K562 (cell line): Measurements from ENCODE around the gene ADAM19. TPM values are rescaled to one million over a fixed set of nuclear protein-coding genes. Genes with fewer than 3 reads are reported as not detected.
A peak's percentile ranks its signal among the peaks of the same experiment; 100 is the strongest.

Source experiments
- ATF3 ChIP-seq, 2 experiments: fragments of 450-650 bp in 1 of 2; sonication (generic) in 1 of 2; formaldehyde crosslinking in 1 of 2; IDR thresholded peaks in 1 of 2; conservative IDR thresholded peaks in 1 of 2; 2 replicates each; pipeline versions ENCODE4 v1.6.1 to v1.8.1; 2016 to 2023; ENCODE audit warnings: mild to moderate bottlenecking in 2 of 2, moderate library complexity in 2 of 2, inconsistent platforms in 1 of 2, missing genetic modification reagents in 1 of 2
- CBX3 ChIP-seq, 2 experiments: IDR thresholded peaks; 1 replicate in 1 of 2; 2 replicates in 1 of 2; pipeline ENCODE4 v1.6.1; 2012; ENCODE audit warnings: inconsistent platforms in 2 of 2, low read length in 2 of 2, borderline replicate concordance in 1 of 2, control low read depth in 1 of 2
- E2F6 ChIP-seq, 2 experiments: IDR thresholded peaks; 2 replicates each; pipeline ENCODE4 v1.6.1; 2011; ENCODE audit warnings: borderline replicate concordance in 1 of 2, control low read depth in 1 of 2, low read depth in 1 of 2, low read length in 1 of 2, mild to moderate bottlenecking in 1 of 2, mixed read lengths in 1 of 2, moderate library complexity in 1 of 2; ENCODE audit not compliant: insufficient read depth in 1 of 2, insufficient read length in 1 of 2, poor library complexity in 1 of 2, severe bottlenecking in 1 of 2; ENCODE audit errors: extremely low read depth in 1 of 2
- HDAC1 ChIP-seq, 2 experiments: fragments of 450-650 bp; IDR thresholded peaks; 2 replicates each; pipeline ENCODE4 v1.6.1; 2016 to 2017; ENCODE audit warnings: inconsistent platforms in 1 of 2, mild to moderate bottlenecking in 1 of 2, moderate library complexity in 1 of 2
- HMGXB4 ChIP-seq: sonication (generic); formaldehyde crosslinking; IDR thresholded peaks from 2 replicates; pipeline ENCODE4 v1.8.1; 2023; ENCODE audit warnings: mild to moderate bottlenecking, missing genetic modification reagents
- MAFF ChIP-seq: IDR thresholded peaks from 2 replicates; pipeline ENCODE4 v1.6.1; 2012; ENCODE audit warnings: low read length, improper control_type of control experiment
- NEUROD1 ChIP-seq: fragments of 150-350 bp; IDR thresholded peaks from 2 replicates; pipeline ENCODE4 v1.6.1; 2014; ENCODE audit warnings: borderline replicate concordance, low read length, low read depth; ENCODE audit not compliant: partially characterized antibody
- RBM14 ChIP-seq: fragments of 200-400 bp; formaldehyde crosslinking; IDR thresholded peaks from 2 replicates; pipeline ENCODE4 v1.6.1; 2018; ENCODE audit warnings: low read depth, mild to moderate bottlenecking, low read length, moderate library complexity, borderline replicate concordance; ENCODE audit not compliant: insufficient read depth
- ZNF436 ChIP-seq: fragments of 250-450, 450-650 bp; sonication (Bioruptor Pico); formaldehyde crosslinking; IDR thresholded peaks from 2 replicates; pipeline ENCODE4 v1.7.0; 2020; ENCODE audit warnings: mild to moderate bottlenecking
- ZNF592 ChIP-seq: fragments of 450-650 bp; IDR thresholded peaks from 2 replicates; pipeline ENCODE4 v1.6.1; 2017; ENCODE audit warnings: antibody characterized with exemption, mild to moderate bottlenecking
- polyA plus RNA-seq, 8 experiments: library from polyadenylated mRNA; depleted of rRNA in 4 of 8; stranded (reverse) in 5 of 8; unstranded in 3 of 8; fragments of >200 nt; fragmentation: Nextera tagmentation in 2 of 8; fragmentation: Illumina TruSeq in 1 of 8; extraction: Ambion mirVana in 2 of 8; extraction: Trizol in 1 of 8; gene quantifications; 2 replicates each; pipeline versions ENCODE4 v1.2.1 to v1.2.3, GENCODE V29; 2011 to 2014; ENCODE audit warnings: inconsistent platforms in 1 of 8, missing spikeins in 1 of 8
- total RNA-seq, 7 experiments: library from RNA; depleted of rRNA in 6 of 7; stranded (reverse); fragments of >200 nt in 6 of 7; fragmentation: Illumina TruSeq in 2 of 7; extraction: Trizol in 2 of 7; gene quantifications; 2 replicates each; pipeline versions ENCODE4 v1.2.1 to v1.2.3, GENCODE V29; 2011 to 2021; ENCODE audit warnings: low replicate concordance in 1 of 7

Gene ADAM19
- total and polyA plus RNA-seq, 9 of the 15 experiments (the other 6 are each of a cell fraction or from before 2014, with no cell fraction given): 0.11 to 1.1 (median 0.43) TPM

GRCh38 chr5:157511651-157512644 is 63.6 kb downstream of the ADAM19 start (continued):
- 0 out of 2 replicates have a peak, but pooled peaks have one; percentile 14 for TF ChIP-seq ATF3 (IDR thresholded peaks at IDR 0.05)
- no peak for TF ChIP-seq ATF3 (CRISPR knock-in tag; conservative IDR thresholded peaks at IDR 0.05)
- 0 out of 3 replicates have a peak, but pooled peaks of 1 of the 2 experiments have one; percentile 17 for TF ChIP-seq CBX3 (IDR thresholded peaks at IDR 0.05; ENCODE audit: borderline replicate concordance in 1 of 2, low read length in 2 of 2)
- TF ChIP-seq ZNF592: 0 out of 2 replicates have a peak, but pooled peaks have one; percentile 26
- TF ChIP-seq E2F6 (IDR thresholded peaks at IDR 0.05; ENCODE audit: borderline replicate concordance in 1 of 2, extremely low read depth in 1 of 2, insufficient read depth in 1 of 2, insufficient read length in 1 of 2, low read depth in 1 of 2, low read length in 1 of 2, poor library complexity in 1 of 2, severe bottlenecking in 1 of 2): peak in 1 of 2 experiments; percentile 17
- TF ChIP-seq MAFF: peak; percentile 54; the same call in 1 of the 2 replicates
- no peak for TF ChIP-seq NEUROD1
- TF ChIP-seq RBM14: no peak
- TF ChIP-seq HMGXB4: no peak
- TF ChIP-seq ZNF436 (CRISPR knock-in tag): no peak
- TF ChIP-seq HDAC1 (IDR thresholded peaks at IDR 0.05): no peak
